ENCODE data around the gene DOCK6. TPM values are rescaled to one million over a fixed set of nuclear protein-coding genes. Genes with fewer than 3 reads are reported as not detected.

Gene DOCK6
- total RNA-seq, 1 experiment from 2014 or later: 57.9 TPM

- Histone ChIP-seq H4K20me1 (ENCODE audit: control insufficient read depth, insufficient read depth, insufficient read length) (no peaks in the 10 kb centered on the region), H3K9ac (ENCODE audit: extremely low read depth, insufficient read length, low read length) (no peak overlapping the region), H2BK120ac (ENCODE audit: low read depth, low read length, poor library complexity, severe bottlenecking) (no peak overlapping the region), H2BK12ac (ENCODE audit: insufficient read length, low read depth, low read length) (no peak overlapping the region), H4K8ac (replicated peaks; ENCODE audit: insufficient read length, low read depth, low read length) (no peak overlapping the region), H3K18ac (ENCODE audit: insufficient read length, low read depth, low read length) (no peak overlapping the region), H3T11ph (ENCODE audit: low read length) (no peak overlapping the region), H3K14ac (ENCODE audit: insufficient read depth, low read length) (no peak overlapping the region), H3K56ac (ENCODE audit: insufficient read length, low read depth, low read length) (no peak overlapping the region), H3K23ac (ENCODE audit: insufficient read length, low read depth, low read length) (no peak overlapping the region), H4K91ac (ENCODE audit: insufficient read length, low read depth, low read length) (no peak overlapping the region), H2BK15ac (ENCODE audit: low read depth, low read length) (no peak overlapping the region), H3K27me3 (ENCODE audit: insufficient read depth, low read length) (no peaks in the 10 kb centered on the region), H2BK5ac (ENCODE audit: insufficient read length, low read length) (no peak overlapping the region), H3K27ac (ENCODE audit: insufficient read length, low read depth, low read length) (no peak overlapping the region), H2AFZ (ENCODE audit: low read length) (no peak overlapping the region), H3K4me2 (ENCODE audit: insufficient read depth, insufficient read length, low read length) (no peak overlapping the region), H3K9me3 (ENCODE audit: control insufficient read depth, low read depth, low read length) (no peaks in the 10 kb centered on the region), H2BK20ac (ENCODE audit: low read depth, low read length, poor library complexity, severe bottlenecking) (no peak overlapping the region), H3K4ac (ENCODE audit: low read depth, low read length) (no peak overlapping the region), H4K5ac (ENCODE audit: insufficient read length, low read depth, low read length) (no peak overlapping the region), H3K79me1 (ENCODE audit: insufficient read depth, low read depth, low read length, poor library complexity, severe bottlenecking) (no peaks in the 10 kb centered on the region), H3K4me1 (ENCODE audit: insufficient read depth, low read length) (no peaks in the 10 kb centered on the region; the same call in 1 of the 2 replicates), H2AK5ac (ENCODE audit: insufficient read length, low read length) (no peak overlapping the region), H3K79me2 (ENCODE audit: insufficient read depth, low read length) (no peaks in the 10 kb centered on the region), H3K23me2 (ENCODE audit: insufficient read length, low read depth, low read length, poor library complexity, severe bottlenecking) (peaks cover 4% of the 10 kb centered on the region)
- Mint-ChIP-seq H3K36me3 (ENCODE audit: insufficient read depth in 1 of 3, low read depth in 3 of 3) (peaks cover 3 to 30% (median 17%) of the 10 kb centered on the region in 3 experiments; a peak in 5 of 7 replicates), H3K27me3 (ENCODE audit: low read depth) (peaks cover 2% of the 10 kb centered on the region; the same call in 1 of the 2 replicates), H3K4me1 (peaks cover 9 to 16% of the 10 kb centered on the region in 2 experiments), H3K9me3 (no peaks in the 10 kb centered on the region), H3K27ac (no peak overlapping the region), H3K4me3 (peak overlapping the region; percentile 59 to 60; a peak in 3 of 5 replicates)
- WGBS (ENCODE audit: extremely low coverage, insufficient read length, low lambda C conversion rate): no CpG with 5 or more reads among the region's 7 CpGs
- DNase-seq: no peak
- TF ChIP-seq CTCF (conservative IDR thresholded peaks at IDR 0.05): no peak
These were observed 63.4 kb downstream of the DOCK6 start for GRCh38 chr19:11198769-11199424.

All from H9 (cell line).